PC-9 (cell line): ENCODE results near the gene SPSB4.

Source experiments
- CTCF ChIP-seq: fragments of 200-600 bp; sonication (generic); conservative IDR thresholded peaks from 2 replicates; pipeline ENCODE4 v1.6.1; 2017; ENCODE audit warnings: mixed run types, antibody characterized with exemption, mild to moderate bottlenecking, moderate library complexity
- EZH2 ChIP-seq: fragments of 200-600 bp; sonication (generic); IDR thresholded peaks from 2 replicates; pipeline ENCODE4 v1.8.0; 2017; ENCODE audit warnings: antibody characterized with exemption, low read depth

- TF ChIP-seq CTCF, result no peak
- no peak for TF ChIP-seq EZH2
Measured at GRCh38 chr3:141116721-141117120, 65.6 kb downstream of the SPSB4 start.
